GM12878 (cell line): Measurements from ENCODE around the gene DUOXA1. TPM values are rescaled to one million over a fixed set of nuclear protein-coding genes. Genes with fewer than 3 reads are reported as not detected.

Experiments
- ATAC-seq: fragments of 200-7000 bp; cut with Tn5 transposase; 3 replicates; pipeline ENCODE4 v1.9.1; 2020; ENCODE audit warnings: mild to moderate bottlenecking, moderate library complexity
- BruUV-seq: library from RNA; stranded (reverse); fragments of 400-500 nt; replicated peaks from 2 replicates; lab custom pipeline; 2021; lab: Mats Ljungman, UMichigan
- CTCF ChIA-PET: fragments of 300-600 bp; sonication (Branson Sonifier 250); formaldehyde crosslinking; extraction: SDS; loops from one replicate; lab custom pipeline; 2021; ENCODE audit warnings: inconsistent platforms; lab: Yijun Ruan, JAX
- POLR2A ChIA-PET: fragments of 350-600 bp; formaldehyde crosslinking; extraction: SDS; loops from one replicate; lab custom pipeline; 2021; ENCODE audit warnings: inconsistent platforms; lab: Charles Lee
- RAD21 ChIA-PET: fragments of 300-600 bp; sonication (Branson Sonifier 250); formaldehyde crosslinking; loops from one replicate; lab custom pipeline; 2023; ENCODE audit warnings: antibody characterized with exemption; ENCODE audit not compliant: unreplicated experiment; lab: Charles Lee
- SMC1A ChIA-PET: fragments of 300-600 bp; sonication (Branson Sonifier 250); formaldehyde crosslinking; loops from one replicate; lab custom pipeline; 2023; ENCODE audit not compliant: unreplicated experiment, uncharacterized antibody; lab: Charles Lee
- DNase-seq: peaks from one replicate; pipeline ENCODE4 v3.0.0-alpha.2; 2011; ENCODE audit warnings: low read depth, low spot score
- FAIRE-seq: peaks from 3 replicates; lab custom pipeline; 2011; peaks lifted over from hg19 to GRCh38; lab: Jason Lieb, UNC
- H2AFZ ChIP-seq: 2 replicates; pipeline ENCODE4 v1.6.0; 2011; ENCODE audit warnings: low read depth, low read length, control low read depth; ENCODE audit not compliant: control insufficient read depth
- H3K27ac ChIP-seq: 2 replicates; pipeline ENCODE4 v1.5.1; 2011; ENCODE audit warnings: control low read depth; ENCODE audit not compliant: control insufficient read depth, insufficient read depth
- H3K27me3 ChIP-seq, 2 experiments: replicated peaks in 1 of 2; 2 replicates each; pipeline versions ENCODE4 v1.6.0 to v1.6.1; 2011; ENCODE audit warnings: low read length in 1 of 2; ENCODE audit not compliant: control insufficient read depth in 2 of 2, insufficient read depth in 2 of 2
- H3K36me3 ChIP-seq, 2 experiments: 2 replicates each; pipeline ENCODE4 v1.5.1; 2011; ENCODE audit warnings: low read length in 1 of 2; ENCODE audit not compliant: control insufficient read depth in 2 of 2, insufficient read depth in 2 of 2
- H3K4me1 ChIP-seq: 2 replicates; pipeline ENCODE4 v1.6.1; 2011; ENCODE audit warnings: mild to moderate bottlenecking, low read length, moderate library complexity, mixed read lengths; ENCODE audit not compliant: control insufficient read depth, insufficient read depth
- H3K4me2 ChIP-seq: 2 replicates; pipeline ENCODE4 v1.6.0; 2011; ENCODE audit warnings: control low read depth; ENCODE audit not compliant: control insufficient read depth, insufficient read depth
- H3K4me3 ChIP-seq: fragments of 200-600 bp; sonication (generic); 2 replicates; pipeline ENCODE4 v1.5.1; 2016
- H3K79me2 ChIP-seq: 2 replicates; pipeline ENCODE4 v1.6.0; 2011; ENCODE audit warnings: low read length; ENCODE audit not compliant: control insufficient read depth, insufficient read depth
- H3K9ac ChIP-seq: 2 replicates; pipeline ENCODE4 v1.8.0; 2011; ENCODE audit warnings: low read length, control low read depth, mixed read lengths; ENCODE audit not compliant: control insufficient read depth, insufficient read depth
- H3K9me3 ChIP-seq: replicated peaks from 3 replicates; pipeline ENCODE4 v1.5.1; 2011; ENCODE audit warnings: mild to moderate bottlenecking, low read length; ENCODE audit not compliant: control insufficient read depth, insufficient read depth
- H4K20me1 ChIP-seq: 2 replicates; pipeline ENCODE4 v1.6.0; 2011; ENCODE audit not compliant: control insufficient read depth, insufficient read depth
- ATF7 ChIP-seq: fragments of 450-650 bp; IDR thresholded peaks from 2 replicates; pipeline ENCODE4 v1.6.1; 2016; ENCODE audit warnings: low read depth, mild to moderate bottlenecking
- CREM ChIP-seq: IDR thresholded peaks from 2 replicates; pipeline ENCODE4 v1.6.1; 2014; ENCODE audit warnings: antibody characterized with exemption, low read depth
- E4F1 ChIP-seq: fragments of 450-650 bp; IDR thresholded peaks from 2 replicates; pipeline ENCODE4 v1.6.1; 2018; ENCODE audit warnings: borderline replicate concordance, mild to moderate bottlenecking; ENCODE audit not compliant: partially characterized antibody
- MEF2B ChIP-seq: fragments of 450-650 bp; IDR thresholded peaks from 2 replicates; pipeline ENCODE4 v1.6.1; 2018; ENCODE audit warnings: mild to moderate bottlenecking, moderate library complexity; ENCODE audit not compliant: partially characterized antibody, poor library complexity, severe bottlenecking
- PRDM15 ChIP-seq: fragments of 450-650 bp; formaldehyde crosslinking; IDR thresholded peaks from 2 replicates; pipeline ENCODE4 v1.4.0; 2020; ENCODE audit warnings: mild to moderate bottlenecking, moderate library complexity
- WGBS: methylation state at CpG from one replicate; pipeline ENCODE4 v1.1.6; 2016; ENCODE audit warnings: low lambda C conversion rate; ENCODE audit not compliant: insufficient replicate concordance, insufficient coverage; ENCODE audit errors: missing lambda C conversion rate; 5-methylcytosine and 5-hydroxymethylcytosine counted together
- in situ Hi-C: fragments of 300-500 bp; cut with MboI; formaldehyde crosslinking; loops from 9 replicates; pipeline ENCODE4 v1.14.3; 2018; ENCODE audit warnings: mixed read lengths
- intact Hi-C: fragments of 100-400 bp; cut with micrococcal nuclease; formaldehyde crosslinking; loops from one replicate; pipeline ENCODE4 v1.14.2; 2022; ENCODE audit not compliant: unreplicated experiment
- polyA plus RNA-seq, 11 experiments: library from polyadenylated mRNA; depleted of rRNA in 4 of 11; unstranded in 6 of 11; stranded (reverse) in 5 of 11; fragments of >200 nt; fragmentation: Nextera tagmentation in 4 of 11; fragmentation: Illumina TruSeq in 1 of 11; extraction: Ambion mirVana in 4 of 11; extraction: Trizol in 1 of 11; gene quantifications; 1 replicate in 1 of 11; 2 replicates in 10 of 11; pipeline versions ENCODE4 v1.2.1 to v1.2.3, GENCODE V29; 2011 to 2016; ENCODE audit warnings: inconsistent platforms in 2 of 11, missing spikeins in 2 of 11, low read depth in 1 of 11
- total RNA-seq, 4 experiments: library from RNA; depleted of rRNA in 3 of 4; stranded (reverse); fragments of >200 nt in 3 of 4; fragmentation: Illumina TruSeq in 1 of 4; extraction: Trizol in 1 of 4; gene quantifications; 2 replicates each; pipeline versions ENCODE4 v1.2.1 to v1.2.3, GENCODE V29; 2013 to 2021

Gene DUOXA1
- total and polyA plus RNA-seq, 10 of the 15 experiments (the other 5 are each of a cell fraction or from before 2014, with no cell fraction given), result 0.08 TPM; not detected in 9

DNA sequence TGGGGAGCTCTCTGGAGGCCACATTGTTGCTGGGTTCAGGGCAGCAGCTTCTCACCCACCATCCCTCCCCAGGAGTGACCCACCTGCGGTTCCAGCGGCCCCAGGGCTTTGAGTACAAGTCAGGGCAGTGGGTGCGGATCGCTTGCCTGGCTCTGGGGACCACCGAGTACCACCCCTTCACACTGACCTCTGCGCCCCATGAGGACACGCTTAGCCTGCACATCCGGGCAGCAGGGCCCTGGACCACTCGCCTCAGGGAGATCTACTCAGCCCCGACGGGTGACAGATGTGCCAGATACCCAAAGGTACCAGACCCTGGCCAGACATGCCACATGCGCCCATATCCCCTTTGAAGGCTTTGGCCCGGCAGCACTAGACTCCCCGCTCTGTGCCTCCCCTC, 32.0 kb upstream of the DUOXA1 start (continued):
- TF ChIP-seq CREM (no peak), E4F1 (no peak)

DNA sequence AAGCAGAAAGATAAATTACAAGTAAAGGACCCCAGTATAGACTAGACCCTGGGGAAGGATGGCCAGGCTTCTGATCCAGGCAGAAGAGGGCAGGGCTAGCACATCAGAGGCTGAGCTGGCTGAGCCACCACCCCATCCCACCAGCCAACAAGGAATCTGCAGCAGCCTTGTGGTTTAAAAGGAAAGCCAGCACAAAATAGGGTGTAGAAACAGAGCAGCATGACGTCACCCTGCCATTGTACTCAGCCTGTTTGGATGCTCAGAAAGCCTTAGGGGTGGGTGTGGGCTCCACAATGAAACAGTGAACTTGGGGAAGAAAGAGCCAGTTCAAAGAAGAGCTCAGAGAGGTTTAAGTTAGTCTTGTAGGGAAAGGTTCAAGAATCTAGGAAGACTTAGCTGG, 28.3 kb upstream of the DUOXA1 start:
- BruUV-seq, result no TSS peak
- WGBS, result 93% methylated on average over 1 of the region's 1 CpG
- no peak overlapping the region for H2AFZ ChIP-seq
- CTCF ChIA-PET, result interaction anchor here (0.7 to 16.3 kb wide), 7 partner anchors 15 to 243 kb away, joined by 3 to 200 read pairs (median 6); partner anchors contain the start of gene SHF
- FAIRE-seq (no peak), DNase-seq (no peak), ATAC-seq (no peak)
- H3K4me2 ChIP-seq, result no peak overlapping the region
- SMC1A ChIA-PET, result no interaction called here
- in situ Hi-C loops (no loop called here), intact Hi-C loops (no loop called here)
- no peaks in the 10 kb centered on the region for H4K20me1 ChIP-seq
- POLR2A ChIA-PET, result interaction anchor here (0.6 kb wide), 1 partner anchor 12 kb away, joined by 3 read pairs; no protein-coding TSS in a partner anchor
- H3K79me2 ChIP-seq, result no peaks in the 10 kb centered on the region
- H3K9ac ChIP-seq, result no peak overlapping the region
- RAD21 ChIA-PET, result interaction anchor here (0.7 kb wide), 1 partner anchor 22 kb away, joined by 5 read pairs; no protein-coding TSS in a partner anchor
- H3K9me3 ChIP-seq, result no peaks in the 10 kb centered on the region
- no peak for TF ChIP-seq PRDM15
- no peak for TF ChIP-seq MEF2B
- TF ChIP-seq ATF7, result peak; percentile 72
- H3K36me3 ChIP-seq, result no peaks in the 10 kb centered on the region
- no peak overlapping the region for H3K27ac ChIP-seq
- H3K4me3 ChIP-seq, result no peak overlapping the region
- no peaks in the 10 kb centered on the region for H3K4me1 ChIP-seq
- H3K27me3 ChIP-seq, result no peaks in the 10 kb centered on the region
